SU-DHL-6 (cell line): ENCODE measurements around the gene PLAC1.

Source experiments
- H2AFZ ChIP-seq: fragments of 200-600 bp; sonication (generic); 2 replicates; pipeline ENCODE4 v1.6.1; 2014; ENCODE audit warnings: low read depth, mild to moderate bottlenecking, moderate library complexity, mixed read lengths, antibody characterized with exemption, low read length; ENCODE audit not compliant: severe bottlenecking
- H3F3A ChIP-seq: fragments of 200-600 bp; shearing (Covaris generic); 2 replicates; pipeline ENCODE4 v1.6.0; 2016; ENCODE audit warnings: antibody characterized with exemption, mild to moderate bottlenecking; ENCODE audit not compliant: insufficient read depth
- H3K27ac ChIP-seq: fragments of 200-600 bp; sonication (generic); 2 replicates; pipeline ENCODE4 v1.5.1; 2016; ENCODE audit warnings: low read depth, mild to moderate bottlenecking, low read length, moderate library complexity, mixed read lengths
- H3K27me3 ChIP-seq: fragments of 200-600 bp; sonication (generic), shearing (Covaris generic); 2 replicates; pipeline ENCODE4 v1.6.0; 2014; ENCODE audit warnings: mild to moderate bottlenecking, low read length
- H3K36me3 ChIP-seq: fragments of 200-600 bp; sonication (generic); 2 replicates; pipeline ENCODE4 v1.6.1; 2014; ENCODE audit warnings: mild to moderate bottlenecking, low read length, mixed read lengths
- H3K4me2 ChIP-seq: fragments of 300-600, 200-600 bp; shearing (Covaris generic), sonication (generic); 2 replicates; pipeline ENCODE4 v1.6.0; 2014; ENCODE audit warnings: low read length, low read depth, mild to moderate bottlenecking; ENCODE audit not compliant: poor library complexity, severe bottlenecking
- H3K4me3 ChIP-seq: fragments of 200-600 bp; sonication (generic); 2 replicates; pipeline ENCODE4 v1.5.1; 2014; ENCODE audit warnings: antibody characterized with exemption, low read length, mild to moderate bottlenecking, mixed read lengths; ENCODE audit not compliant: insufficient read depth, poor library complexity, severe bottlenecking
- H3K79me2 ChIP-seq: fragments of 200-600 bp; sonication (generic); 2 replicates; pipeline ENCODE4 v1.6.1; 2014; ENCODE audit warnings: mild to moderate bottlenecking, low read length, moderate library complexity; ENCODE audit not compliant: insufficient read depth
- H3K9ac ChIP-seq: fragments of 200-600 bp; sonication (generic); 2 replicates; pipeline ENCODE4 v1.7.0; 2014; ENCODE audit warnings: mild to moderate bottlenecking, low read length
- H3K9me2 ChIP-seq: fragments of 200-600 bp; sonication (generic); replicated peaks from 2 replicates; pipeline ENCODE4 v1.6.1; 2014; ENCODE audit warnings: low read length; ENCODE audit not compliant: insufficient read depth
- H3K9me3 ChIP-seq: fragments of 200-600 bp; sonication (generic); 2 replicates; pipeline ENCODE4 v1.6.1; 2014; ENCODE audit warnings: low read length, mixed read lengths; ENCODE audit not compliant: insufficient read depth
- H4K20me1 ChIP-seq: fragments of 200-600 bp; sonication (generic); 2 replicates; pipeline ENCODE4 v1.6.1; 2014; ENCODE audit warnings: low read depth, mild to moderate bottlenecking, antibody characterized with exemption, low read length, moderate library complexity, mixed read lengths
- CTCF ChIP-seq: fragments of 200-600 bp; sonication (generic); IDR thresholded peaks from one replicate; pipeline ENCODE4 v1.5.1; 2017; ENCODE audit warnings: antibody characterized with exemption, mild to moderate bottlenecking, low read length, moderate library complexity; ENCODE audit not compliant: insufficient read depth, poor library complexity, severe bottlenecking
- EZH2phosphoT487 ChIP-seq: fragments of 200-600 bp; sonication (generic), shearing (Covaris generic); conservative IDR thresholded peaks from 2 replicates; pipeline ENCODE4 v1.6.1; 2018; ENCODE audit warnings: mild to moderate bottlenecking, antibody characterized with exemption, low read length, moderate library complexity, mixed read lengths

The PLAC1 gene

GRCh38 chrX:134645936-134646543 is 12.2 kb downstream of the PLAC1 start:
- H3K4me3 ChIP-seq, result no peak overlapping the region
- H3K36me3 ChIP-seq, result no peaks in the 10 kb centered on the region
- no peak for TF ChIP-seq EZH2phosphoT487
- no peak for TF ChIP-seq CTCF
- no peaks in the 10 kb centered on the region for H3F3A ChIP-seq
- H3K9me3 ChIP-seq, result no peaks in the 10 kb centered on the region
- no peak overlapping the region for H3K9ac ChIP-seq
- no peaks in the 10 kb centered on the region for H3K27me3 ChIP-seq
- H4K20me1 ChIP-seq, result no peaks in the 10 kb centered on the region
- no peak overlapping the region for H3K4me2 ChIP-seq
- H2AFZ ChIP-seq, result no peak overlapping the region
- H3K9me2 ChIP-seq, result no peaks in the 10 kb centered on the region
- H3K79me2 ChIP-seq, result no peaks in the 10 kb centered on the region
- no peak overlapping the region for H3K27ac ChIP-seq

DNA sequence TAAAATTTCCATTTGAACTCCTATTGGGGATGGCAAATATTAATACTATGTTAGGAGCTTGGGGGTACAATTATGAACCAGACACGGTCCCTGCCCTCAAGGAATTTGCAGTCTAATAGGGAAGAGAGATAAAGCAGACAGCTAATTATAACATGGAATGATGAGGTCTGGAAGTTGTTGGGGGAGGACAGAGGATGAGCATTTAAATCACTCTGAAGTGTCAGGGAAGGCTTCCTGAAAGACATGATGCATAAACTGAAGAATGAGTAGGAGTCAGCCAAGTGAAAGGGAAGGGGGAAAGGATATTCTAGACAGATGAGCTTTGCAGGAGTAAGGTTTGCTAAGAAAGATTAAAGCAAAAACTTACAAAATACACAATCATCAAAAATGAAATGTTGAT is 15.9 kb downstream of the PLAC1 start:
- Histone ChIP-seq H3K36me3 (no peaks in the 10 kb centered on the region), H3K79me2 (no peaks in the 10 kb centered on the region), H3K4me3 (no peak overlapping the region), H4K20me1 (no peaks in the 10 kb centered on the region), H3K27me3 (no peaks in the 10 kb centered on the region), H3K9ac (no peak overlapping the region), H3K9me3 (no peaks in the 10 kb centered on the region), H3K9me2 (no peaks in the 10 kb centered on the region), H3K4me2 (no peak overlapping the region), H2AFZ (no peak overlapping the region), H3F3A (no peaks in the 10 kb centered on the region), H3K27ac (no peak overlapping the region)
- TF ChIP-seq CTCF, result no peak
- TF ChIP-seq EZH2phosphoT487, result no peak

DNA sequence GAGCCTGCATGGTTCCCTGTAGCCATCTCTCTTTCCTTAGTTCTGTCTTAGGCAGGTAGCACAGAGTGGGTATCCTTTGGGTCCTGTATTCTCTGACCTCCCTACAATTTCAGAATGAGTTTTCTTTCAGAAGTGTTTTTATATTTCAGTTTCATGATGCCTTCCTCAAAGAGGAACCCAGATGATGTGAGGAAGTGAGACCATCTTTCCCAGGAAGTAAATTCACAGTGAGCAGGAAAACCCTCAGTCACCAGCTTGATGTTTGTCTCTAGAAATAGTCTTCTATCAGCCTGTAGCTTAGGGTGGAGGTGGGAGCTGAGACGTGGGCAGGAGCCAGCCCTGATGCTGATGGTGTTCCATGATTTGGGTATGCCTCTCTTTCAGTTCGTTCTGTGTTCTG is 16.9 kb downstream of the PLAC1 start:
- no peak overlapping the region for H3K9ac ChIP-seq
- no peaks in the 10 kb centered on the region for H3F3A ChIP-seq
- H3K4me3 ChIP-seq, result no peak overlapping the region
- H3K79me2 ChIP-seq, result no peaks in the 10 kb centered on the region
- no peak overlapping the region for H3K4me2 ChIP-seq
- no peaks in the 10 kb centered on the region for H3K9me3 ChIP-seq
- H3K27me3 ChIP-seq, result no peaks in the 10 kb centered on the region
- no peaks in the 10 kb centered on the region for H4K20me1 ChIP-seq
- no peak overlapping the region for H2AFZ ChIP-seq
- no peaks in the 10 kb centered on the region for H3K9me2 ChIP-seq
- no peak overlapping the region for H3K27ac ChIP-seq
- no peaks in the 10 kb centered on the region for H3K36me3 ChIP-seq
- no peak for TF ChIP-seq EZH2phosphoT487
- TF ChIP-seq CTCF, result no peak

DNA sequence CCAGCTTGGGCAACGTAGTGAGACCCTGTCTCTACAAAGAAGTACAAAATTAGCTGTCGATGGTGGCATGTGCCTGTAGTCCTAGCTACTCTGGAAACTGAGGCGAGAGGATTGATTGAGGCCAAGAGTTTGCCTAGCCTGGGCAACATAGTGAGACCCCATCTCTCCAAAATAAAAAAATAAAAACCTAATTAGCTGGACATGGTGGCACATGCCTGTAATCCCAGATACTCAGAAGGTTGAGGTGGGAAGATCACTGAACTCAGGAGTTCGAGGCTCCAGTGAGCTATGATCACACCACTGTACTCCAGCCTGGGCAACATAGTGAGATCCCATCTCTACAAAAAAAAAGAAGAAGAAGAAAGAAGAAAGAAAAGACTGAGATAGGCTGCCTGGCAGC is 17.4 kb downstream of the PLAC1 start:
- no peaks in the 10 kb centered on the region for H3F3A ChIP-seq
- TF ChIP-seq EZH2phosphoT487, result no peak
- TF ChIP-seq CTCF, result no peak
- H3K36me3 ChIP-seq, result no peaks in the 10 kb centered on the region
- no peak overlapping the region for H3K4me3 ChIP-seq
- H4K20me1 ChIP-seq, result no peaks in the 10 kb centered on the region
- no peaks in the 10 kb centered on the region for H3K27me3 ChIP-seq
- H3K9me3 ChIP-seq, result no peaks in the 10 kb centered on the region
- no peaks in the 10 kb centered on the region for H3K79me2 ChIP-seq
- no peak overlapping the region for H3K9ac ChIP-seq
- H2AFZ ChIP-seq, result no peak overlapping the region
- H3K4me2 ChIP-seq, result no peak overlapping the region
- H3K27ac ChIP-seq, result no peak overlapping the region
- H3K9me2 ChIP-seq, result no peaks in the 10 kb centered on the region
